ENCODE data around the gene GRB2. TPM values are rescaled to one million over a fixed set of nuclear protein-coding genes. Genes with fewer than 3 reads are reported as not detected.

The GRB2 gene
- total and polyA plus RNA-seq, 2 of the 8 experiments (the other 6 are each of a cell fraction or from before 2014, with no cell fraction given) = 44.2 to 101 TPM

GRCh38 chr17:75341784-75342486 lies 63.5 kb downstream of the GRB2 start (continued):
- TF ChIP-seq, protein P1, sequence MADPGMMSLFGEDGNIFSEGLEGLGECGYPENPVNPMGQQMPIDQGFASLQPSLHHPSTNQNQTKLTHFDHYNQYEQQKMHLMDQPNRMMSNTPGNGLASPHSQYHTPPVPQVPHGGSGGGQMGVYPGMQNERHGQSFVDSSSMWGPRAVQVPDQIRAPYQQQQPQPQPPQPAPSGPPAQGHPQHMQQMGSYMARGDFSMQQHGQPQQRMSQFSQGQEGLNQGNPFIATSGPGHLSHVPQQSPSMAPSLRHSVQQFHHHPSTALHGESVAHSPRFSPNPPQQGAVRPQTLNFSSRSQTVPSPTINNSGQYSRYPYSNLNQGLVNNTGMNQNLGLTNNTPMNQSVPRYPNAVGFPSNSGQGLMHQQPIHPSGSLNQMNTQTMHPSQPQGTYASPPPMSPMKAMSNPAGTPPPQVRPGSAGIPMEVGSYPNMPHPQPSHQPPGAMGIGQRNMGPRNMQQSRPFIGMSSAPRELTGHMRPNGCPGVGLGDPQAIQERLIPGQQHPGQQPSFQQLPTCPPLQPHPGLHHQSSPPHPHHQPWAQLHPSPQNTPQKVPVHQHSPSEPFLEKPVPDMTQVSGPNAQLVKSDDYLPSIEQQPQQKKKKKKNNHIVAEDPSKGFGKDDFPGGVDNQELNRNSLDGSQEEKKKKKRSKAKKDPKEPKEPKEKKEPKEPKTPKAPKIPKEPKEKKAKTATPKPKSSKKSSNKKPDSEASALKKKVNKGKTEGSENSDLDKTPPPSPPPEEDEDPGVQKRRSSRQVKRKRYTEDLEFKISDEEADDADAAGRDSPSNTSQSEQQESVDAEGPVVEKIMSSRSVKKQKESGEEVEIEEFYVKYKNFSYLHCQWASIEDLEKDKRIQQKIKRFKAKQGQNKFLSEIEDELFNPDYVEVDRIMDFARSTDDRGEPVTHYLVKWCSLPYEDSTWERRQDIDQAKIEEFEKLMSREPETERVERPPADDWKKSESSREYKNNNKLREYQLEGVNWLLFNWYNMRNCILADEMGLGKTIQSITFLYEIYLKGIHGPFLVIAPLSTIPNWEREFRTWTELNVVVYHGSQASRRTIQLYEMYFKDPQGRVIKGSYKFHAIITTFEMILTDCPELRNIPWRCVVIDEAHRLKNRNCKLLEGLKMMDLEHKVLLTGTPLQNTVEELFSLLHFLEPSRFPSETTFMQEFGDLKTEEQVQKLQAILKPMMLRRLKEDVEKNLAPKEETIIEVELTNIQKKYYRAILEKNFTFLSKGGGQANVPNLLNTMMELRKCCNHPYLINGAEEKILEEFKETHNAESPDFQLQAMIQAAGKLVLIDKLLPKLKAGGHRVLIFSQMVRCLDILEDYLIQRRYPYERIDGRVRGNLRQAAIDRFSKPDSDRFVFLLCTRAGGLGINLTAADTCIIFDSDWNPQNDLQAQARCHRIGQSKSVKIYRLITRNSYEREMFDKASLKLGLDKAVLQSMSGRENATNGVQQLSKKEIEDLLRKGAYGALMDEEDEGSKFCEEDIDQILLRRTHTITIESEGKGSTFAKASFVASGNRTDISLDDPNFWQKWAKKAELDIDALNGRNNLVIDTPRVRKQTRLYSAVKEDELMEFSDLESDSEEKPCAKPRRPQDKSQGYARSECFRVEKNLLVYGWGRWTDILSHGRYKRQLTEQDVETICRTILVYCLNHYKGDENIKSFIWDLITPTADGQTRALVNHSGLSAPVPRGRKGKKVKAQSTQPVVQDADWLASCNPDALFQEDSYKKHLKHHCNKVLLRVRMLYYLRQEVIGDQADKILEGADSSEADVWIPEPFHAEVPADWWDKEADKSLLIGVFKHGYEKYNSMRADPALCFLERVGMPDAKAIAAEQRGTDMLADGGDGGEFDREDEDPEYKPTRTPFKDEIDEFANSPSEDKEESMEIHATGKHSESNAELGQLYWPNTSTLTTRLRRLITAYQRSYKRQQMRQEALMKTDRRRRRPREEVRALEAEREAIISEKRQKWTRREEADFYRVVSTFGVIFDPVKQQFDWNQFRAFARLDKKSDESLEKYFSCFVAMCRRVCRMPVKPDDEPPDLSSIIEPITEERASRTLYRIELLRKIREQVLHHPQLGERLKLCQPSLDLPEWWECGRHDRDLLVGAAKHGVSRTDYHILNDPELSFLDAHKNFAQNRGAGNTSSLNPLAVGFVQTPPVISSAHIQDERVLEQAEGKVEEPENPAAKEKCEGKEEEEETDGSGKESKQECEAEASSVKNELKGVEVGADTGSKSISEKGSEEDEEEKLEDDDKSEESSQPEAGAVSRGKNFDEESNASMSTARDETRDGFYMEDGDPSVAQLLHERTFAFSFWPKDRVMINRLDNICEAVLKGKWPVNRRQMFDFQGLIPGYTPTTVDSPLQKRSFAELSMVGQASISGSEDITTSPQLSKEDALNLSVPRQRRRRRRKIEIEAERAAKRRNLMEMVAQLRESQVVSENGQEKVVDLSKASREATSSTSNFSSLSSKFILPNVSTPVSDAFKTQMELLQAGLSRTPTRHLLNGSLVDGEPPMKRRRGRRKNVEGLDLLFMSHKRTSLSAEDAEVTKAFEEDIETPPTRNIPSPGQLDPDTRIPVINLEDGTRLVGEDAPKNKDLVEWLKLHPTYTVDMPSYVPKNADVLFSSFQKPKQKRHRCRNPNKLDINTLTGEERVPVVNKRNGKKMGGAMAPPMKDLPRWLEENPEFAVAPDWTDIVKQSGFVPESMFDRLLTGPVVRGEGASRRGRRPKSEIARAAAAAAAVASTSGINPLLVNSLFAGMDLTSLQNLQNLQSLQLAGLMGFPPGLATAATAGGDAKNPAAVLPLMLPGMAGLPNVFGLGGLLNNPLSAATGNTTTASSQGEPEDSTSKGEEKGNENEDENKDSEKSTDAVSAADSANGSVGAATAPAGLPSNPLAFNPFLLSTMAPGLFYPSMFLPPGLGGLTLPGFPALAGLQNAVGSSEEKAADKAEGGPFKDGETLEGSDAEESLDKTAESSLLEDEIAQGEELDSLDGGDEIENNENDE (IDR thresholded peaks at IDR 0.05; ENCODE audit: insufficient replicate concordance, low read length) = no peak
- TF ChIP-seq JUND (IDR thresholded peaks at IDR 0.05; ENCODE audit: low read length) (no peak), CHD1 (IDR thresholded peaks at IDR 0.05; ENCODE audit: low read depth, low read length) (no peak), KDM5A (IDR thresholded peaks at IDR 0.05; ENCODE audit: low read length) (no peak), TBP (IDR thresholded peaks at IDR 0.05; ENCODE audit: low read depth, low read length) (no peak), SP2 (IDR thresholded peaks at IDR 0.05; ENCODE audit: low read length) (no peak), KDM1A (IDR thresholded peaks at IDR 0.05; ENCODE audit: borderline replicate concordance, low read length) (no peak), RNF2 (IDR thresholded peaks at IDR 0.05; ENCODE audit: borderline replicate concordance, low read depth, low read length, missing control alignments, poor library complexity, severe bottlenecking) (no peak), TCF12 (IDR thresholded peaks at IDR 0.05; ENCODE audit: low read depth, low read length) (no peak)
- TF ChIP-seq, protein P2, sequence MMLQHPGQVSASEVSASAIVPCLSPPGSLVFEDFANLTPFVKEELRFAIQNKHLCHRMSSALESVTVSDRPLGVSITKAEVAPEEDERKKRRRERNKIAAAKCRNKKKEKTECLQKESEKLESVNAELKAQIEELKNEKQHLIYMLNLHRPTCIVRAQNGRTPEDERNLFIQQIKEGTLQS (IDR thresholded peaks at IDR 0.05; ENCODE audit: insufficient read depth, low read depth, low read length) = no peak

Data from H1 (cell line).